Left ventricle myocardium superior (tissue), 1 donor: ENCODE measurements around the gene SFXN3. TPM values are rescaled to one million over a fixed set of nuclear protein-coding genes. Genes with fewer than 3 reads are reported as not detected.

Experiments
- ATAC-seq: fragments of 200-7000 bp; cut with Tn5 transposase; one replicate; pipeline ENCODE4 v1.9.1; 2020; ENCODE audit warnings: mild to moderate bottlenecking, moderate library complexity
- DNase-seq: peaks from one replicate; pipeline ENCODE4 v3.0.0-alpha.2; 2020
- intact Hi-C: fragments of 100-400 bp; cut with micrococcal nuclease; formaldehyde crosslinking; loops from one replicate; pipeline ENCODE4 v1.11.0; 2022
- total RNA-seq: library from RNA; stranded (reverse); fragmentation: NEBNext Ultra II Directional; extraction: Animal tissue kit (Norgen Biotek cat#: 25700); gene quantifications from one replicate; pipeline ENCODE4 v1.2.1, GENCODE V29; 2021
- donor health status: DM: no; HTN: yes; CAD: no; lungs with severe emphysema.

Gene SFXN3
- total RNA-seq, 1 donor from 2014 or later = 11.0 TPM

- DNase-seq (no peak), ATAC-seq (no peak)
- intact Hi-C loops = no loop called here
These were observed 58.7 kb downstream of the SFXN3 start for GRCh38 chr10:101089520-101090299.

GRCh38 chr10:101090597-101090996 is 59.6 kb downstream of the SFXN3 start:
- DNase-seq (no peak), ATAC-seq (no peak)
- intact Hi-C loops = no loop called here

Other genes starting within 250 kb of the SFXN3 start
- 18.9 TPM for gene SLF2, start 118.3 kb upstream of the SFXN3 start, total RNA-seq
- gene SEMA4G, start 61.7 kb upstream of the SFXN3 start, total RNA-seq = 1.6 TPM
- gene MRPL43, start 43.7 kb upstream of the SFXN3 start, total RNA-seq = 55.9 TPM
- 8.0 TPM for gene TWNK, start 43.7 kb upstream of the SFXN3 start, total RNA-seq
- 44.9 TPM for gene LZTS2, start 31.4 kb upstream of the SFXN3 start, total RNA-seq
- gene PDZD7, start 105 bp upstream of the SFXN3 start, total RNA-seq = 0.17 TPM
- gene KAZALD1, start 30.8 kb downstream of the SFXN3 start, total RNA-seq = 7.8 TPM
- not detected for gene TLX1, start 100.1 kb downstream of the SFXN3 start, total RNA-seq
- gene LBX1, start 198.2 kb downstream of the SFXN3 start, total RNA-seq = not detected